Dendritic cell treated with granulocyte-macrophage colony-stimulating factor and Interleukin-4, amounts not matched to agents 40 ng/mL and 50 ng/mL, for 4 days (primary cell): ENCODE results near the gene GRB14.

Experiments used
- H3K27ac Mint-ChIP-seq: one replicate; pipeline ENCODE4 v1.8.0; 2022; ENCODE audit warnings: mild to moderate bottlenecking, mixed read lengths
- H3K27me3 Mint-ChIP-seq: one replicate; pipeline ENCODE4 v1.8.0; 2022; ENCODE audit warnings: mild to moderate bottlenecking, mixed read lengths
- H3K36me3 Mint-ChIP-seq: one replicate; pipeline ENCODE4 v1.8.0; 2022; ENCODE audit warnings: low read depth, mixed read lengths
- H3K4me1 Mint-ChIP-seq: one replicate; pipeline ENCODE4 v1.8.0; 2022; ENCODE audit warnings: low read depth, mixed read lengths
- H3K4me3 Mint-ChIP-seq: one replicate; pipeline ENCODE4 v1.8.0; 2022; ENCODE audit warnings: mild to moderate bottlenecking, moderate library complexity, mixed read lengths
- H3K9me3 Mint-ChIP-seq: one replicate; pipeline ENCODE4 v1.8.0; 2022; ENCODE audit warnings: mixed read lengths
- intact Hi-C: fragments of 100-400 bp; cut with micrococcal nuclease; formaldehyde crosslinking; loops from one replicate; pipeline ENCODE4 v1.15.0; 2022

The GRB14 gene

DNA sequence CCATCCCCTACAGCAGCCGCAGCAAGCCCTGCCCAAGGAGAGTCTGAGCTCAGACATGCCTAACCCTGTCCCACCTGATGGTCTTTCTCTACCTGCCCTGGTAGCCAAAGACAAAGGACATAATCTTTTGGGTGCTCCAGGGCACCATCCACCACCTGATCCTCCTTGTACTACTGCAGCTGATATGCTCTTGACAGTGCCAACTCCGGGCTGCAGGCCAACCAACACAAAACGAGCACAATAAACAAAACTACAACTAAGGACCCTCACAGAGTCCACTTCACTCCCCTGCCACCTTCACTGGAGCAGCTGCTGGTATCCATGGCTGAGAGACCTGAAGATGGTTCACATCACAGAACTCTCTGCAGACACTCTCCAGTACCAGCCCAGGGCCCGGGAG, 106.3 kb downstream of the GRB14 start:
- Mint-ChIP-seq H3K27me3 (no peaks in the 10 kb centered on the region), H3K9me3 (peaks cover 46% of the 10 kb centered on the region), H3K4me1 (no peaks in the 10 kb centered on the region), H3K36me3 (no peaks in the 10 kb centered on the region), H3K4me3 (no peak overlapping the region), H3K27ac (no peak overlapping the region)
- intact Hi-C loops, result no loop called here

- Mint-ChIP-seq H3K36me3 (no peaks in the 10 kb centered on the region), H3K9me3 (peaks cover 46% of the 10 kb centered on the region), H3K4me3 (no peak overlapping the region), H3K27ac (no peak overlapping the region), H3K27me3 (no peaks in the 10 kb centered on the region), H3K4me1 (no peaks in the 10 kb centered on the region)
- intact Hi-C loops, result no loop called here
These were observed 106.8 kb downstream of the GRB14 start for GRCh38 chr2:164514491-164514890.

- H3K27me3 Mint-ChIP-seq, result no peaks in the 10 kb centered on the region
- intact Hi-C loops, result no loop called here
- H3K4me3 Mint-ChIP-seq, result no peak overlapping the region
- H3K9me3 Mint-ChIP-seq, result peaks cover 30% of the 10 kb centered on the region
- no peak overlapping the region for H3K27ac Mint-ChIP-seq
- no peaks in the 10 kb centered on the region for H3K4me1 Mint-ChIP-seq
- H3K36me3 Mint-ChIP-seq, result no peaks in the 10 kb centered on the region
These were observed 108.4 kb downstream of the GRB14 start for GRCh38 chr2:164512871-164513270.

DNA sequence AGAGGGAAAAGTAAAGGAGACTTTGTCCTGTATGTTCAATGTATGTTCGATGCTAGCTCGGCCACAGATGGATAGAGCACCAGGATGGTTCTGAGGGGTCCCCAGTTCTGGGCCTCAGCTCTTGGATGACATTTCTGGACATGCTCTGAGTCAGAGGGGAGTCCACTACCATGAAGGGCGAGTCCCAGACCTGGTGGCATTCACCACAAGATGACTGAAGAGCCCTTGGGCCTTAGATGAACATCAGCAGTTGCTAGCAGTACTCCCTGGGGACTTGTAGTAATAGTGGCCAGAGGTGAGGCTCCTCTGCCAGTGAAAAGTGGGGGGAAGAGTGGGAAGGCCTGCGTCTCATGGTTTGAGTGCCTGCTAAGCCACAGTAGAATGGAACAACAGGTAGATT, 109.5 kb downstream of the GRB14 start:
- peaks cover 18% of the 10 kb centered on the region for H3K9me3 Mint-ChIP-seq
- H3K36me3 Mint-ChIP-seq, result no peaks in the 10 kb centered on the region
- H3K4me3 Mint-ChIP-seq, result no peak overlapping the region
- H3K27me3 Mint-ChIP-seq, result no peaks in the 10 kb centered on the region
- H3K4me1 Mint-ChIP-seq, result no peaks in the 10 kb centered on the region
- H3K27ac Mint-ChIP-seq, result no peak overlapping the region
- intact Hi-C loops, result no loop called here

- Mint-ChIP-seq H3K4me3 (no peak overlapping the region), H3K36me3 (no peaks in the 10 kb centered on the region), H3K9me3 (peaks cover 18% of the 10 kb centered on the region), H3K4me1 (no peaks in the 10 kb centered on the region), H3K27ac (no peak overlapping the region), H3K27me3 (no peaks in the 10 kb centered on the region)
- intact Hi-C loops, result no loop called here
These were observed 110.4 kb downstream of the GRB14 start for GRCh38 chr2:164510895-164511294.

DNA sequence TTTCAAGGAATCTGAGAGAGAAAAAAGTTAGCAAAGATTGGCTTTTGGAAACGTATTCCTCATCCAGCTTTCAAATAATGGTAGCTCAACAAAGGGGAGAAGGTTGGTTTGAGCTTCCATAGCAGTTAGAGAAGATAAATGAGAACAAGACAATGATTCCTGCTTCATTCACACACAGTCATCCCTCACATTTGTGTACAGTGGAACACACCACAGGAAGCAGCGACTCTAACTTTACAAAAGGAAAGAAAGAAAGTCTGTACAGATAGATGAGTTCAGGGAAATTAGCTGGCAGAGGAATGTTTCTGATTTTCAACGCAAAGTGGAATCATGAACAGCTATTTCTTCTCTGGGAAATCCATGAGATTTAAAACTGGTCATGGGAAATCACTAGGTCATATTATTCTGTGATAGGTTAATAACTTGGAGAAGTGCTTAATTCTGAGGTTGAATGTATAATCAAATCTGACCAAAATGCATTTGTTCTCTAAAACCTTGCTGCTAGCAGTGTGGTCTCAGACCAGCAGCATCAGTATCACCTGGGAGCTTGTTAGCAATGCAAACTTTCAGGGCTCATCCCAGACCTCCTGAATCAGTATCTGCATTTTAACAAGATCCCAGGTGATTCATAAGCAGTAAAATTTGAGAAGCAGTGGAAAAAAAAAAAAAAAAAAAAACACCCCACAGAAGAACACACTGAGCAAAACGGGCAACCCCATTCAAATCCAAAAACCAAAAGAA, 112.0 kb downstream of the GRB14 start:
- Mint-ChIP-seq H3K27ac (no peak overlapping the region), H3K9me3 (peaks cover 4% of the 10 kb centered on the region), H3K27me3 (no peaks in the 10 kb centered on the region), H3K36me3 (no peaks in the 10 kb centered on the region), H3K4me3 (no peak overlapping the region), H3K4me1 (no peaks in the 10 kb centered on the region)
- intact Hi-C loops, result no loop called here

DNA sequence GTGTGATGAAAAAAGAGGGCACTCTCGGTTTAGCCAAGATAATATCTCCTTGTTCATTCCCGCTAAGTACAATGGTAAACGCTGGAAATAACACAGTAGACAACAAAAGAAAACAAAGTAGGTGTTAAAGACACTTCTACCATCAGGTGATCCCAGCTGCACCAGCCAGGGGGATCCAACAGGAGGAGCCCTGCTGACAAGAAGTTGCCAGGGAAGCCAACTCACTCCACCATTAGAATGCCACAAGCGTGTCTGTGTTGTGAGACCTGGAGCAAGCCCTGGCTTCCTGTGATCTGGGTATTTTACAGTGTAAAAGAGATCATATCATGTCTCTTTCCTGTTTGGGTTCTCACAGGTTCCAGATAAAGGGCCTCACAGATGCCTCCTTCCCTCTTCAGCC, 117.0 kb downstream of the GRB14 start:
- no peaks in the 10 kb centered on the region for H3K9me3 Mint-ChIP-seq
- H3K36me3 Mint-ChIP-seq, result no peaks in the 10 kb centered on the region
- intact Hi-C loops, result no loop called here
- H3K27ac Mint-ChIP-seq, result no peak overlapping the region
- H3K4me1 Mint-ChIP-seq, result no peaks in the 10 kb centered on the region
- no peak overlapping the region for H3K4me3 Mint-ChIP-seq
- no peaks in the 10 kb centered on the region for H3K27me3 Mint-ChIP-seq

- Mint-ChIP-seq H3K9me3 (no peaks in the 10 kb centered on the region), H3K36me3 (no peaks in the 10 kb centered on the region), H3K4me1 (no peaks in the 10 kb centered on the region), H3K27ac (no peak overlapping the region), H3K27me3 (no peaks in the 10 kb centered on the region), H3K4me3 (no peak overlapping the region)
- intact Hi-C loops, result no loop called here
These were observed 122.4 kb downstream of the GRB14 start for GRCh38 chr2:164498836-164499235.

- Mint-ChIP-seq H3K27me3 (no peaks in the 10 kb centered on the region), H3K4me1 (no peaks in the 10 kb centered on the region), H3K27ac (no peak overlapping the region), H3K36me3 (no peaks in the 10 kb centered on the region), H3K9me3 (no peaks in the 10 kb centered on the region), H3K4me3 (no peak overlapping the region)
- intact Hi-C loops, result no loop called here
These were observed 124.4 kb downstream of the GRB14 start for GRCh38 chr2:164496881-164497280.

GRCh38 chr2:164496421-164496820, 124.9 kb downstream of the GRB14 start:
- no peaks in the 10 kb centered on the region for H3K9me3 Mint-ChIP-seq
- intact Hi-C loops, result no loop called here
- H3K27ac Mint-ChIP-seq, result no peak overlapping the region
- no peaks in the 10 kb centered on the region for H3K4me1 Mint-ChIP-seq
- no peak overlapping the region for H3K4me3 Mint-ChIP-seq
- H3K27me3 Mint-ChIP-seq, result no peaks in the 10 kb centered on the region
- no peaks in the 10 kb centered on the region for H3K36me3 Mint-ChIP-seq

DNA sequence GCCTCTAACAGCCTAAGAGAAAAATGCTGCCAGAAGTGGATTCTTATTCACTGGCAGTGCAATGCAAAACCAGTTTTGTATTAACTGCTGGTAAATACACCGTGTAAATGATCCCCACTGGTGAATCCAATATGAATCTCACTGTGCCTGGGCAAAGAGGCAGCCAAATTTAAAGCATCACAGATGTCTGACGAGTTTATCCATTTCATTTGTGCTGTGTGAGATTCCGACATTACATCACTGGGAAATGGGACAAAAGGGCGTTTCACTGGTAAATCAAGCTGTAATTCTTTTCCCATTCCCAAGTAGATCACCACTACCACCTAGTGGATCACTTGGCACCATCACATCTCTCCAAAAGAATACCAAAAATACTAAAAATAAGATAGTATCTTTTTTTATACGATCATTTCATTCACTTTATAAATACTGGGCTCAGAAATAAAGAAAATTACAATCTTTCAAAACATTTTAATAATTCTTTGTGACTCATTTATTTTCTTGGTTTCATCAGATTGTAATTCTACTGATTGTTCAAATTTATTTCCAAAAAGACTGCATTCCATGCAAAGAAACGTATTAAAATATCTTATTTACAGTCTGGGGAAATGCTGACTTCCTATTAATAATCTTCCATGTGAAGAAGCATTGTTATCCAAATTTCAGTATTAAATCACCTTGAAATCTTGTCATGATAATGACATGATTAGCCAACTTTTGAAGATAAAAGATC, 125.6 kb downstream of the GRB14 start:
- no peaks in the 10 kb centered on the region for H3K4me1 Mint-ChIP-seq
- intact Hi-C loops, result no loop called here
- no peaks in the 10 kb centered on the region for H3K36me3 Mint-ChIP-seq
- no peaks in the 10 kb centered on the region for H3K27me3 Mint-ChIP-seq
- no peak overlapping the region for H3K4me3 Mint-ChIP-seq
- no peaks in the 10 kb centered on the region for H3K9me3 Mint-ChIP-seq
- no peak overlapping the region for H3K27ac Mint-ChIP-seq

DNA sequence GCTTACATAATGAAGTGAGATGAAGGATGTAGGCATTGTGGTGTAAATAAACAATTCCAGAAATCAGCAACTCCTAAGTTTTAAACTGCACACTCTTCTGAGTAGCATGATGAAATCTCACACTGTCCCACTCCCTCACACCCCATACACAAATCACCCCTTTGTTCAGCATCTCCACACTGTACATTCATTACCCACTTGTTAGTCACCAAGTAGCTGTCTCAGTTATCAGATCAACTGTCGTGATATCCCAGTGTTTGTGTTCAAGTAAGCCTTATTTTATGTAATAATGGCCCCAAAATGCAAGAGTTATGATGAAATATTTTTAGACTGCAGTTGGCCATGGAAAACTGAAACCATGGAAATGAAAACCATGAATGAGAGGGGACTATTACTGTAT, 135.7 kb downstream of the GRB14 start:
- Mint-ChIP-seq H3K36me3 (no peaks in the 10 kb centered on the region), H3K27ac (no peak overlapping the region)

GRCh38 chr2:164479460-164479859, 141.8 kb downstream of the GRB14 start:
- H3K4me1 Mint-ChIP-seq, result no peaks in the 10 kb centered on the region
- intact Hi-C loops, result no loop called here
- no peak overlapping the region for H3K4me3 Mint-ChIP-seq
- H3K27me3 Mint-ChIP-seq, result no peaks in the 10 kb centered on the region
- no peaks in the 10 kb centered on the region for H3K9me3 Mint-ChIP-seq
- no peak overlapping the region for H3K27ac Mint-ChIP-seq
- no peaks in the 10 kb centered on the region for H3K36me3 Mint-ChIP-seq

More for the DNA sequence above, 135.7 kb downstream of the GRB14 start:
- intact Hi-C loops, result no loop called here
- Mint-ChIP-seq H3K4me3 (no peak overlapping the region), H3K27me3 (no peaks in the 10 kb centered on the region), H3K9me3 (no peaks in the 10 kb centered on the region), H3K4me1 (no peaks in the 10 kb centered on the region)

- H3K27ac Mint-ChIP-seq, result no peak overlapping the region
- no peaks in the 10 kb centered on the region for H3K27me3 Mint-ChIP-seq
- intact Hi-C loops, result no loop called here
- no peak overlapping the region for H3K4me3 Mint-ChIP-seq
- no peaks in the 10 kb centered on the region for H3K36me3 Mint-ChIP-seq
- H3K9me3 Mint-ChIP-seq, result no peaks in the 10 kb centered on the region
- no peaks in the 10 kb centered on the region for H3K4me1 Mint-ChIP-seq
These were observed 143.1 kb downstream of the GRB14 start for GRCh38 chr2:164478205-164478604.

DNA sequence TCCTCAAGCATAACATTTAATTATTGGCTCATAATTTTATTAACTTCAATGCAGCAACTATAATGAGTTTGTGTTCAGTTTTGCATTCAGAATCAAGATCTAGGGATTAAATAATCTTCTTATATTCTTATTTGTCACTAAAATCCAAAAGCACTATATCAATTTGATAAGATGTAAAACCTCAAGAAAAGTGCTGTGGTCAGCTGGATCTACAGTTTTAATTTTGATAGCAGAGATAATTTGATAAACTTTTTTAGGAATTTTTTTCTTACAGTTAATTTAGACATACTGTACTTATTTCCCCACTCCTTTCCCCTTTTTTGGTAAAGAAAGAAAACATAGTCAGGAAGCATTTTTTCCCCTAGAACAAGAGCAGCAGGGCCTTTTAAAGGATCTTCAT, 146.4 kb downstream of the GRB14 start:
- H3K27ac Mint-ChIP-seq, result no peak overlapping the region
- H3K9me3 Mint-ChIP-seq, result no peaks in the 10 kb centered on the region
- H3K36me3 Mint-ChIP-seq, result no peaks in the 10 kb centered on the region
- no peaks in the 10 kb centered on the region for H3K4me1 Mint-ChIP-seq
- H3K4me3 Mint-ChIP-seq, result no peak overlapping the region
- H3K27me3 Mint-ChIP-seq, result no peaks in the 10 kb centered on the region
- intact Hi-C loops, result no loop called here
